K562 (cell line): ENCODE measurements around the gene ESPN. TPM values are rescaled to one million over a fixed set of nuclear protein-coding genes. Genes with fewer than 3 reads are reported as not detected.

Experiments
- ATAC-seq: fragments of 200-7000 bp; cut with Tn5 transposase; 3 replicates; pipeline ENCODE4 v1.9.1; 2020; ENCODE audit warnings: moderate library complexity
- BruUV-seq: library from RNA; stranded (reverse); fragments of 400-500 nt; replicated peaks from 2 replicates; lab custom pipeline; 2021; lab: Mats Ljungman, UMichigan
- CTCF ChIA-PET: fragments of 300-600 bp; formaldehyde crosslinking; extraction: SDS; loops from one replicate; lab custom pipeline; 2021; ENCODE audit warnings: low intra/inter-chr PET ratio; lab: Yijun Ruan, JAX
- POLR2A ChIA-PET: fragments of 300-600, 350-650 bp; sonication (Branson Sonifier 250); formaldehyde crosslinking; extraction: SDS; loops from one replicate; lab custom pipeline; 2021; ENCODE audit warnings: antibody characterized with exemption, inconsistent platforms; lab: Yijun Ruan, JAX
- DNase-seq, 4 experiments: peaks; one replicate each; pipeline versions ENCODE4 v3.0.0 to v3.0.0-alpha.2; 2011 to 2018; ENCODE audit warnings: low spot score in 3 of 4, mixed read lengths in 3 of 4; ENCODE audit errors: extremely low read depth in 1 of 4
- FAIRE-seq: peaks from 2 replicates; lab custom pipeline; 2011; peaks lifted over from hg19 to GRCh38; lab: Jason Lieb, UNC
- H2AFZ ChIP-seq: 2 replicates; pipeline ENCODE4 v1.6.0; 2011; ENCODE audit warnings: low read depth, low read length, control low read depth, inconsistent platforms
- H3K27ac ChIP-seq: fragments of 200-600 bp; 3 replicates; pipeline ENCODE4 v1.8.0; 2011; ENCODE audit warnings: low read depth, mild to moderate bottlenecking, control low read depth, inconsistent platforms, low read length, moderate library complexity, mixed read lengths; ENCODE audit errors: extremely low read depth
- H3K27me3 ChIP-seq, 2 experiments: fragments of 300-600 bp in 1 of 2; 2 replicates in 1 of 2; 3 replicates in 1 of 2; pipeline versions ENCODE4 v1.6.0 to v1.8.0; 2011; ENCODE audit warnings: inconsistent platforms in 2 of 2, low read length in 2 of 2, mild to moderate bottlenecking in 1 of 2, mixed read lengths in 1 of 2, moderate library complexity in 1 of 2; ENCODE audit not compliant: control insufficient read depth in 2 of 2, insufficient read depth in 2 of 2
- H3K36me3 ChIP-seq: fragments of 300-600 bp; 3 replicates; pipeline ENCODE4 v1.8.0; 2011; ENCODE audit warnings: mild to moderate bottlenecking, low read length, inconsistent platforms; ENCODE audit not compliant: control insufficient read depth, insufficient read depth
- H3K4me1 ChIP-seq, 2 experiments: fragments of 200-600 bp in 1 of 2; replicated peaks in 1 of 2; 2 replicates in 1 of 2; 3 replicates in 1 of 2; pipeline versions ENCODE4 v1.5.1 to v1.8.0; 2011; ENCODE audit warnings: inconsistent platforms in 2 of 2, low read length in 2 of 2, mild to moderate bottlenecking in 1 of 2, mixed read lengths in 1 of 2, moderate library complexity in 1 of 2; ENCODE audit not compliant: control insufficient read depth in 2 of 2, insufficient read depth in 2 of 2
- H3K4me2 ChIP-seq: 2 replicates; pipeline ENCODE4 v1.6.1; 2011; ENCODE audit warnings: low read length, control low read depth, inconsistent platforms, mixed read lengths; ENCODE audit not compliant: insufficient read depth
- H3K4me3 ChIP-seq: fragments of 200-600 bp; sonication (generic), shearing (Covaris generic); 2 replicates; pipeline ENCODE4 v1.5.1; 2016; ENCODE audit warnings: control low read depth, inconsistent platforms
- H3K79me2 ChIP-seq: fragments of 200-600 bp; 3 replicates; pipeline ENCODE4 v1.8.0; 2011; ENCODE audit warnings: low read length, inconsistent platforms; ENCODE audit not compliant: control insufficient read depth, insufficient read depth
- H3K9ac ChIP-seq, 2 experiments: 2 replicates each; pipeline versions ENCODE4 v1.6.0 to v1.6.1; 2011; ENCODE audit warnings: low read depth in 2 of 2, low read length in 2 of 2, control low read depth in 1 of 2, inconsistent platforms in 1 of 2, mild to moderate bottlenecking in 1 of 2, mixed read lengths in 1 of 2; ENCODE audit not compliant: insufficient read depth in 1 of 2
- H3K9me1 ChIP-seq: one replicate; pipeline ENCODE4 v1.6.0; 2011; ENCODE audit warnings: inconsistent platforms, mild to moderate bottlenecking, low read length, moderate library complexity; ENCODE audit not compliant: control insufficient read depth, insufficient read depth
- H3K9me3 ChIP-seq: replicated peaks from 2 replicates; pipeline ENCODE4 v1.5.1; 2011; ENCODE audit warnings: low read depth, low read length, inconsistent platforms; ENCODE audit not compliant: control insufficient read depth, insufficient read depth
- H4K20me1 ChIP-seq: replicated peaks from 2 replicates; pipeline ENCODE4 v1.6.1; 2011; ENCODE audit warnings: low read length, inconsistent platforms, mixed read lengths; ENCODE audit not compliant: control insufficient read depth, insufficient read depth
- ARHGAP35 ChIP-seq: fragments of 450-650 bp; IDR thresholded peaks from 2 replicates; pipeline ENCODE4 v1.6.1; 2018; ENCODE audit not compliant: partially characterized antibody
- C11orf30 ChIP-seq: fragments of 450-650 bp; IDR thresholded peaks from 2 replicates; pipeline ENCODE4 v1.6.1; 2016; ENCODE audit warnings: low read depth, mild to moderate bottlenecking
- GATAD2B ChIP-seq: fragments of 450-650 bp; IDR thresholded peaks from 2 replicates; pipeline ENCODE4 v1.6.1; 2017; ENCODE audit warnings: mild to moderate bottlenecking, borderline replicate concordance
- IFI16 ChIP-seq: fragments of 250-450 bp; sonication (Bioruptor Pico); IDR thresholded peaks from 2 replicates; pipeline ENCODE4 v2.1.2; 2022; ENCODE audit warnings: mild to moderate bottlenecking, inconsistent platforms
- KDM4B ChIP-seq, 2 experiments: fragments of 450-650 bp in 1 of 2; sonication (generic) in 1 of 2; IDR thresholded peaks; 2 replicates each; pipeline ENCODE4 v1.6.1; 2016 to 2017; ENCODE audit warnings: borderline replicate concordance in 2 of 2, antibody characterized with exemption in 1 of 2, low read depth in 1 of 2, mild to moderate bottlenecking in 1 of 2
- NR4A1 ChIP-seq, 2 experiments: fragments of 250-450 bp in 1 of 2; fragments of 450-650 bp in 1 of 2; sonication (Bioruptor Pico) in 1 of 2; IDR thresholded peaks; 2 replicates each; pipeline versions ENCODE4 v1.4.0 to v1.6.1; 2016 to 2020; ENCODE audit warnings: mild to moderate bottlenecking in 2 of 2, missing compliant biosample characterization in 1 of 2, missing genetic modification characterization in 1 of 2, moderate library complexity in 1 of 2
- STAT6 ChIP-seq: sonication (generic); formaldehyde crosslinking; IDR thresholded peaks from 2 replicates; pipeline ENCODE4 v1.8.1; 2023; ENCODE audit warnings: mild to moderate bottlenecking, missing genetic modification reagents
- TAF9B ChIP-seq: fragments of 450-650 bp; IDR thresholded peaks from 2 replicates; pipeline ENCODE4 v1.6.1; 2018; ENCODE audit warnings: mild to moderate bottlenecking; ENCODE audit not compliant: partially characterized antibody
- ZBED1 ChIP-seq: IDR thresholded peaks from 2 replicates; pipeline ENCODE4 v1.6.1; 2014
- ZBTB17 ChIP-seq: fragments of 450-650 bp; formaldehyde crosslinking; IDR thresholded peaks from 2 replicates; pipeline ENCODE4 v1.4.0; 2020; ENCODE audit warnings: mild to moderate bottlenecking
- WGBS: fragments of 100-300 bp; shearing (Covaris generic); methylation state at CpG from one replicate; pipeline ENCODE4 v1.1.6; 2016; ENCODE audit warnings: low coverage, mixed read lengths; ENCODE audit not compliant: insufficient coverage; ENCODE audit errors: missing lambda C conversion rate; 5-methylcytosine and 5-hydroxymethylcytosine counted together
- in situ Hi-C: fragments of 300-500 bp; cut with MboI; formaldehyde crosslinking; loops from 4 replicates; pipeline ENCODE4 v1.15.0; 2018; ENCODE audit warnings: inconsistent platforms, mixed read lengths
- intact Hi-C: fragments of 100-400 bp; cut with micrococcal nuclease; formaldehyde crosslinking; loops from 2 replicates; pipeline ENCODE4 v1.14.2; 2022
- polyA plus RNA-seq, 8 experiments: library from polyadenylated mRNA; depleted of rRNA in 4 of 8; stranded (reverse) in 5 of 8; unstranded in 3 of 8; fragments of >200 nt; fragmentation: Nextera tagmentation in 2 of 8; fragmentation: Illumina TruSeq in 1 of 8; extraction: Ambion mirVana in 2 of 8; extraction: Trizol in 1 of 8; gene quantifications; 2 replicates each; pipeline versions ENCODE4 v1.2.1 to v1.2.3, GENCODE V29; 2011 to 2014; ENCODE audit warnings: inconsistent platforms in 1 of 8, missing spikeins in 1 of 8
- total RNA-seq, 7 experiments: library from RNA; depleted of rRNA in 6 of 7; stranded (reverse); fragments of >200 nt in 6 of 7; fragmentation: Illumina TruSeq in 2 of 7; extraction: Trizol in 2 of 7; gene quantifications; 2 replicates each; pipeline versions ENCODE4 v1.2.1 to v1.2.3, GENCODE V29; 2011 to 2021; ENCODE audit warnings: low replicate concordance in 1 of 7

ESPN gene
- total and polyA plus RNA-seq, 9 of the 15 experiments (the other 6 are each of a cell fraction or from before 2014, with no cell fraction given) = 0.07 to 1.2 (median 0.45) TPM; not detected in 3

- TF ChIP-seq STAT6 (CRISPR knock-in tag) = no peak
Measured at GRCh38 chr1:6416295-6416656, 8.3 kb upstream of the ESPN start (continued).

- BruUV-seq = no TSS peak
- WGBS = 5% methylated on average over 5 of the region's 5 CpGs
- H3K27me3 ChIP-seq = peaks cover 65 to 92% of the 10 kb centered on the region in 2 experiments
- H4K20me1 ChIP-seq = peaks cover 16% of the 10 kb centered on the region; the same call in 1 of the 2 replicates
- no peak overlapping the region for H3K4me3 ChIP-seq
- ChIA-PET POLR2A (interaction anchor here (1.0 kb wide), 1 partner anchor 9 kb away, joined by 7 read pairs; no protein-coding TSS in a partner anchor), CTCF (no interaction called here)
- peaks cover 7 to 31% of the 10 kb centered on the region in 2 experiments for H3K4me1 ChIP-seq
- DNase-seq (no peak), FAIRE-seq (no peak), ATAC-seq (no peak)
- no peaks in the 10 kb centered on the region for H3K9me1 ChIP-seq
- no peak overlapping the region for H3K4me2 ChIP-seq
- no peak overlapping the region; a peak in 1 of 4 replicates for H3K9ac ChIP-seq
- in situ Hi-C loops = no loop called here
- intact Hi-C loops = no loop called here
- no peaks in the 10 kb centered on the region for H3K79me2 ChIP-seq
- H3K36me3 ChIP-seq = no peaks in the 10 kb centered on the region
- no peak overlapping the region for H2AFZ ChIP-seq
- no peaks in the 10 kb centered on the region for H3K9me3 ChIP-seq
- H3K27ac ChIP-seq = no peak overlapping the region
- TF ChIP-seq IFI16 (CRISPR knock-in tag) = no peak
- no peak for TF ChIP-seq C11orf30
- no peak for TF ChIP-seq NR4A1 (CRISPR knock-in tag; IDR thresholded peaks at IDR 0.05)
- TF ChIP-seq NR4A1 (tag; IDR thresholded peaks at IDR 0.05) = no peak
- TF ChIP-seq GATAD2B = no peak
- no peak for TF ChIP-seq ARHGAP35
- TF ChIP-seq TAF9B = no peak
- no peak for TF ChIP-seq ZBTB17
- TF ChIP-seq KDM4B (IDR thresholded peaks at IDR 0.05; ENCODE audit: borderline replicate concordance in 2 of 2, low read depth in 1 of 2) = no peak
- no peak for TF ChIP-seq ZBED1
Measured at GRCh38 chr1:6416906-6417305, 7.7 kb upstream of the ESPN start.
